AG04450 (cell line): Measurements from ENCODE around the gene BEST1. TPM values are rescaled to one million over a fixed set of nuclear protein-coding genes. Genes with fewer than 3 reads are reported as not detected.
"Not testable (repeated sequence)": the region's sequence is repeated elsewhere in the genome, so short reads cannot be mapped to it uniquely, and the experiment has no call there.

ENCODE experiments used
- CTCF ChIA-PET: fragments of 300-600, 350-600 bp; formaldehyde crosslinking; extraction: SDS; loops from one replicate; lab custom pipeline; 2022; ENCODE audit warnings: antibody characterized with exemption, inconsistent platforms; lab: Charles Lee
- POLR2A ChIA-PET: fragments of 350-600 bp; formaldehyde crosslinking; extraction: SDS; loops from one replicate; lab custom pipeline; 2021; ENCODE audit warnings: antibody characterized with exemption, inconsistent platforms; lab: Yijun Ruan, JAX
- DNase-seq: peaks from one replicate; pipeline ENCODE4 v3.0.0-alpha.2; 2011; ENCODE audit warnings: low read depth, low spot score
- H3K27ac ChIP-seq: one replicate; pipeline ENCODE4 v1.5.1; 2012; ENCODE audit warnings: low read depth, low read length, control low read depth
- H3K27me3 ChIP-seq: one replicate; pipeline ENCODE4 v1.6.0; 2012; ENCODE audit warnings: low read length; ENCODE audit not compliant: control insufficient read depth, insufficient read depth
- H3K4me3 ChIP-seq: 2 replicates; pipeline ENCODE4 v1.5.1; 2011; ENCODE audit warnings: mild to moderate bottlenecking, low read depth, low read length, control low read depth
- H3K9me3 ChIP-seq: 2 replicates; pipeline ENCODE4 v1.5.1; 2012; ENCODE audit warnings: low read length; ENCODE audit not compliant: control insufficient read depth, insufficient read depth
- polyA plus RNA-seq: library from polyadenylated mRNA; depleted of rRNA; stranded (reverse); fragments of >200 nt; gene quantifications from 2 replicates; pipeline ENCODE4 v1.2.3, GENCODE V29; 2011
- TF ChIP-seq, protein P1 (sequence below): IDR thresholded peaks from 2 replicates; pipeline ENCODE4 v1.5.1; 2011; ENCODE audit warnings: low read depth, low read length, control low read depth, inconsistent platforms

The BEST1 gene
- polyA plus RNA-seq, 1 experiment, result 2.6 TPM

DNA sequence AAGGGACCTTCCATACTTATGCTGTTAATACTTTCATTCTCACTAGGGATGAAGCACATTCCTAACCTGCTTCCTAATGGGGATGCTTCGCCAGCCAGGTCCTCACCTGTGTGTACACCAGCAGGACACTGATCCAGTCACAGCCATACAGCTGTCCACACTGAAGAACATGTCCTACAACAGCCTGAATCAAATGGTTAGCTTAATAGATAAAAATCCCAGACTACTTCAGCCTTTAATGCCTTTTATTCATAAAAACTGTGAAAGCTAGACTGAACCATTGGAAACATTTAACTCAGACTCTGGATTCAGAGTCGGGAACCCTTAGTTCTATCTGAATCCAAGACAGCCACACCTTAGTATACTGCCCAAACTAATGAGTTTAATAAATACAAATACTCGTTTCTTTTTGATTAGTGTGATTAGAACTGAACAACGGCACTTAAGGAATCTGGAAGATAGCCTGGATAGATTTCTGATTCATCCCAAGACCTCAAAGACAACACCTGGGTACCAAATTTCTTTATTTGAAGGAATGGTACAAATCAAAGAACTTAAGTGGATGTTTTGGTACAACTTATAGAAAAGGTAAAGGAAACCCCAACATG lies 14.0 kb downstream of the BEST1 start:
- TF ChIP-seq, protein P1, sequence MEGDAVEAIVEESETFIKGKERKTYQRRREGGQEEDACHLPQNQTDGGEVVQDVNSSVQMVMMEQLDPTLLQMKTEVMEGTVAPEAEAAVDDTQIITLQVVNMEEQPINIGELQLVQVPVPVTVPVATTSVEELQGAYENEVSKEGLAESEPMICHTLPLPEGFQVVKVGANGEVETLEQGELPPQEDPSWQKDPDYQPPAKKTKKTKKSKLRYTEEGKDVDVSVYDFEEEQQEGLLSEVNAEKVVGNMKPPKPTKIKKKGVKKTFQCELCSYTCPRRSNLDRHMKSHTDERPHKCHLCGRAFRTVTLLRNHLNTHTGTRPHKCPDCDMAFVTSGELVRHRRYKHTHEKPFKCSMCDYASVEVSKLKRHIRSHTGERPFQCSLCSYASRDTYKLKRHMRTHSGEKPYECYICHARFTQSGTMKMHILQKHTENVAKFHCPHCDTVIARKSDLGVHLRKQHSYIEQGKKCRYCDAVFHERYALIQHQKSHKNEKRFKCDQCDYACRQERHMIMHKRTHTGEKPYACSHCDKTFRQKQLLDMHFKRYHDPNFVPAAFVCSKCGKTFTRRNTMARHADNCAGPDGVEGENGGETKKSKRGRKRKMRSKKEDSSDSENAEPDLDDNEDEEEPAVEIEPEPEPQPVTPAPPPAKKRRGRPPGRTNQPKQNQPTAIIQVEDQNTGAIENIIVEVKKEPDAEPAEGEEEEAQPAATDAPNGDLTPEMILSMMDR, result no peak
- ChIA-PET CTCF (interaction anchor here (1.8 to 14.7 kb wide), 3 partner anchors 16 to 143 kb away, joined by 9 to 135 read pairs (median 24); no protein-coding TSS in a partner anchor), POLR2A (interaction anchor here (1.0 to 3.6 kb wide), 6 partner anchors 8 to 117 kb away, joined by 5 to 27 read pairs (median 14); partner anchors contain the start of gene BEST1)
- no peak for DNase-seq
- Histone ChIP-seq H3K4me3 (peak overlapping the region; percentile 100), H3K9me3 (peaks cover 5% of the 10 kb centered on the region; the same call in 1 of the 2 replicates), H3K27me3 (no peaks in the 10 kb centered on the region), H3K27ac (peak overlapping the region; percentile 61)

DNA sequence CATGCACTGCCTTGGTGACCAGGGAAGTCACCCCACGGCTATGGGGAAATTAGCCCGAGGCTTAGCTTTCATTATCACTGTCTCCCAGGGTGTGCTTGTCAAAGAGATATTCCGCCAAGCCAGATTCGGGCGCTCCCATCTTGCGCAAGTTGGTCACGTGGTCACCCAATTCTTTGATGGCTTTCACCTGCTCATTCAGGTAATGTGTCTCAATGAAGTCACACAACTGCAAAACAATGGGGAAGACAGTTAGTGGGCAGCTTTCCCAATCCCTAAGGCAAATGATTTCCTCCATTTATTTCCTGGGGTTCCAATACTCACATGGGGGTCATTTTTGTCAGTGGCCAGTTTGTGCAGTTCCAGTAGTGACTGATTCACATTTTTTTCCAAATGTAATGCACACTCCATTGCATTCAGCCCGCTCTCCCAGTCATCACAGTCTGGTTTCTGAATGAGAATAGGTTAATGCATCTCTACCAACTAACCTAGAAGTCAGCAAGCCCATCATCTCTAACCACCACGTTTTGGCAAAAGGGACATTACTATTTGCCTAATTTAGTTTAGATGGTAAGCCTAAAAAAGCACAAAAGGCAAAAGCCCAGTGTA lies 14.6 kb downstream of the BEST1 start:
- CTCF ChIA-PET, result interaction anchor here (0.7 to 14.7 kb wide), 4 partner anchors 15 to 117 kb away, joined by 3 to 135 read pairs (median 8); partner anchors contain the start of gene BEST1
- not testable (repeated sequence) for H3K9me3 ChIP-seq, H3K27ac ChIP-seq, DNase-seq, H3K27me3 ChIP-seq
- H3K4me3 ChIP-seq, result peak overlapping the region; percentile 100
- POLR2A ChIA-PET, result interaction anchor here (1.4 to 3.6 kb wide), 5 partner anchors 7 to 117 kb away, joined by 6 to 27 read pairs (median 11); no protein-coding TSS in a partner anchor

DNA sequence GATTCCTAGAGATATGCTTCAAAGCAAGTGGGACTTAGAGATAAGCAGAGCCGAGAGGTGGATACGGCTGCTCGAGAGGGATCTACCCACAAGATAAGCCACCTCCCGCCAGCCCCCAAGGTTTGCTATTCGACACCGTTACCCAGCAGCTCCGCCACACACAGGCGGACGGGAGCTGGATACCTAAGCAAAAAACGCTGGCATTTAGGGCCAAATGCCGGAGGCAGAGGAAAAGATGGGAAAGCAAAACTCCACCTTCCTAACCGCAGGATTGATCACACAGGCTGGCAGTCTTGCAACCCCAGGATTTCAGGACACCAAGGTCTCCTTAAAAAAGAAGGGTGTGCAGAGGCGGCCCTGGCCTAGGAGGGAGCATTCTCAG lies 16.6 kb downstream of the BEST1 start:
- Histone ChIP-seq H3K4me3 (peak overlapping the region; percentile 100), H3K9me3 (peaks cover 5% of the 10 kb centered on the region; the same call in 1 of the 2 replicates), H3K27me3 (no peaks in the 10 kb centered on the region), H3K27ac (peak overlapping the region; percentile 81)
- no peak for DNase-seq
- ChIA-PET POLR2A (interaction anchor here (0.8 to 3.2 kb wide), 9 partner anchors 12 to 115 kb away, joined by 3 to 37 read pairs (median 7); partner anchors contain the start of gene BEST1), CTCF (interaction anchor here (0.6 to 14.7 kb wide), 2 partner anchors 19 to 115 kb away, joined by 8 to 135 read pairs; no protein-coding TSS in a partner anchor)
- TF ChIP-seq, protein P1, result no peak

DNA sequence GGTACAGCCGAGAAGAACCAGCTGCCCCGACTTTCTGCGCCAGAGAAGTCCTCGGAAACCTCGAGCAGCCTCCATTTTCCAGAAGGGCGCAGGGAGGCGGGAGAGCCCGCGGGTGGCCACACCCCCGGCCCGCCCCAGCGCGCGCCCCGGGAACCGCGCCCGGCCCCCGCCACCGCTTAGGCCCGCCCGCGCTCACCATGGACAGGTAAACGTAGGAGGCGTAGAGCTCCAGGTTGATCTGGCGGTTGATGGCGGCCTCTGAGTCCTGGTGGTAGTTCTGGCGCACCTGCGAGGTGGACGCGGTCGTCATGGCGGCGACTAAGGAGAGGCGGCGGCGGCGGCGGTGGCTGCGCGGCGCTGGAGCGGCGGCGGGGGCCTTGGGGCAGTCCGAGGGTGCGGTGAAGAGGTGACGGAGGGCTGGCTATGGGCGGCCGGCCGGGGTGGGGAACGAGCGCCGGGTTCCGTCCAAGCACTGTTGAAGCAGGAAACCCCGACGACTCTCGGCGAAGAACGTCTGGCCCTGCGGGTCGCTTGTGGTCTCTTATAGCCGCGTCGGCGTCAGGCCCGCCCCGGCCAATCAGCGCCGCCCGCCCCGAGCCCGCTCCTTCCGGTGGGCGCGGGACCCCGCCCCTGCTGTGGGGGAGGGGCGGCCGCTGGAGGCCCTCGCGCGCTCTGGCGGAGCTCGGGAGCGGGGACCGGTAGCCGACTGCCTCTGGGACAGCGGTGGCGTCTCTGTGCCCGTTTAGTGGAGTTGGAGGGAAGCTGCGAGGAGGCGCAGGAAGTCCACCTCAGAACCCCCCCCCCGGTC lies 17.2 kb downstream of the BEST1 start, which contains the start of gene FTH1:
TSS of gene FTH1 (minus strand) at position 519 of the 808 bp plus-strand sequence. CDS start at position 310, 209 bp downstream.
- peaks cover 5% of the 10 kb centered on the region; the same call in 1 of the 2 replicates for H3K9me3 ChIP-seq
- H3K4me3 ChIP-seq, result peak within 1 kb of the TSS; percentile 100
- peak; percentile 77 for DNase-seq
- ChIA-PET POLR2A (interaction anchor here (0.5 to 3.2 kb wide), 32 partner anchors 11 to 1694 kb away, joined by 3 to 37 read pairs (median 4); partner anchors contain the start of gene BEST1), CTCF (interaction anchor here (0.6 to 14.7 kb wide), 5 partner anchors 18 to 141 kb away, joined by 3 to 135 read pairs (median 10); no protein-coding TSS in a partner anchor)
- TF ChIP-seq, protein P1, result no peak
- H3K27ac ChIP-seq, result peak within 1 kb of the TSS; percentile 88
- H3K27me3 ChIP-seq, result no peaks in the 10 kb centered on the region
